IPS-NIHi7 (cell line): ENCODE data around the gene MRPS30.
"Not testable (repeated sequence)": the region's sequence is repeated elsewhere in the genome, so short reads cannot be mapped to it uniquely, and the experiment has no call there.

Source experiments
- DNase-seq: peaks from one replicate; pipeline ENCODE4 v3.0.0; 2012; ENCODE audit warnings: mixed read lengths; ENCODE audit errors: extremely low spot score

MRPS30 gene

GRCh38 chr5:44808435-44809214, at the start of gene MRPS30:
TSS of gene MRPS30 (plus strand) at chr5:44808947. CDS start at chr5:44808963, 16 bp downstream.
- peak; percentile 90 for DNase-seq

- DNase-seq, result no peak
Measured at GRCh38 chr5:44769200-44769876, 39.4 kb upstream of the MRPS30 start.

- no peak for DNase-seq
Measured at GRCh38 chr5:44769877-44770209, 38.9 kb upstream of the MRPS30 start.

GRCh38 chr5:44770780-44771717, 37.7 kb upstream of the MRPS30 start:
- no peak for DNase-seq

- not testable (repeated sequence) for DNase-seq
Measured at GRCh38 chr5:44772397-44772796, 36.4 kb upstream of the MRPS30 start.

GRCh38 chr5:44774279-44774880, 34.4 kb upstream of the MRPS30 start:
- peak; percentile 33 for DNase-seq

GRCh38 chr5:44779167-44779566, 29.6 kb upstream of the MRPS30 start:
- no peak for DNase-seq

GRCh38 chr5:44783634-44784315, 25.0 kb upstream of the MRPS30 start:
- DNase-seq, result no peak

GRCh38 chr5:44787731-44788130, 21.0 kb upstream of the MRPS30 start:
- no peak for DNase-seq

GRCh38 chr5:44789372-44789995, 19.3 kb upstream of the MRPS30 start:
- not testable (repeated sequence) for DNase-seq

- not testable (repeated sequence) for DNase-seq
Measured at GRCh38 chr5:44792031-44792673, 16.6 kb upstream of the MRPS30 start.

- DNase-seq, result no peak
Measured at GRCh38 chr5:44794371-44794770, 14.4 kb upstream of the MRPS30 start.

GRCh38 chr5:44795496-44795895, 13.3 kb upstream of the MRPS30 start:
- no peak for DNase-seq

GRCh38 chr5:44797841-44798240, 10.9 kb upstream of the MRPS30 start:
- DNase-seq, result no peak

- DNase-seq, result no peak
Measured at GRCh38 chr5:44801992-44802391, 6.8 kb upstream of the MRPS30 start.

GRCh38 chr5:44806608-44807007, 2.1 kb upstream of the MRPS30 start:
- DNase-seq, result no peak

- no peak for DNase-seq
Measured at GRCh38 chr5:44807269-44807668, 1.5 kb upstream of the MRPS30 start.

GRCh38 chr5:44809215-44809955, 638 bp downstream of the MRPS30 start:
- peak; percentile 36 for DNase-seq

GRCh38 chr5:44809956-44810420, 1.2 kb downstream of the MRPS30 start:
- DNase-seq, result no peak
